IPS-11a (cell line): ENCODE results near the gene KRTAP2-3.
"Not testable (repeated sequence)": the region's sequence is repeated elsewhere in the genome, so short reads cannot be mapped to it uniquely, and the experiment has no call there.

Experiments used
- H3K4me3 ChIP-seq: one replicate; pipeline ENCODE4 v1.5.1; 2013; ENCODE audit warnings: low read depth, low read length, control low read depth

KRTAP2-3 gene

GRCh38 chr17:41069031-41069430, 9.1 kb upstream of the KRTAP2-3 start:
- no peak overlapping the region for H3K4me3 ChIP-seq

- no peak overlapping the region for H3K4me3 ChIP-seq
These were observed 7.4 kb upstream of the KRTAP2-3 start for GRCh38 chr17:41067281-41067680.

GRCh38 chr17:41065829-41066624, 6.1 kb upstream of the KRTAP2-3 start, which contains the start of gene KRTAP2-4:
Gene KRTAP2-4 (minus strand): TSS chr17:41065879. CDS start chr17:41065845, 34 bp downstream.
- no peak within 1 kb of the TSS for H3K4me3 ChIP-seq

- H3K4me3 ChIP-seq, result not testable (repeated sequence)
These were observed 5.2 kb upstream of the KRTAP2-3 start for GRCh38 chr17:41065016-41065689.

- no peak overlapping the region for H3K4me3 ChIP-seq
These were observed 4.4 kb upstream of the KRTAP2-3 start for GRCh38 chr17:41064301-41064700.

- no peak overlapping the region for H3K4me3 ChIP-seq
These were observed 3.5 kb upstream of the KRTAP2-3 start for GRCh38 chr17:41063449-41063848.

GRCh38 chr17:41061964-41062363, 2.0 kb upstream of the KRTAP2-3 start:
- no peak overlapping the region for H3K4me3 ChIP-seq

GRCh38 chr17:41059276-41060051, 450 bp downstream of the KRTAP2-3 start:
- H3K4me3 ChIP-seq, result not testable (repeated sequence)

- H3K4me3 ChIP-seq, result no peak overlapping the region
These were observed 1.2 kb downstream of the KRTAP2-3 start for GRCh38 chr17:41058741-41059140.

- H3K4me3 ChIP-seq, result no peak overlapping the region
These were observed 2.4 kb downstream of the KRTAP2-3 start for GRCh38 chr17:41057547-41057946.

- H3K4me3 ChIP-seq, result not testable (repeated sequence)
These were observed 4.8 kb downstream of the KRTAP2-3 start, which contains the start of gene KRTAP2-2 for GRCh38 chr17:41055130-41055529. Gene KRTAP2-2 (minus strand): TSS chr17:41055230. CDS start chr17:41055211, 19 bp downstream.

- not testable (repeated sequence) for H3K4me3 ChIP-seq
These were observed 5.4 kb downstream of the KRTAP2-3 start for GRCh38 chr17:41054556-41054955.

GRCh38 chr17:41054025-41054424, 5.9 kb downstream of the KRTAP2-3 start:
- H3K4me3 ChIP-seq, result no peak overlapping the region

GRCh38 chr17:41052566-41052965, 7.3 kb downstream of the KRTAP2-3 start:
- no peak overlapping the region for H3K4me3 ChIP-seq

GRCh38 chr17:41049110-41049509, 10.8 kb downstream of the KRTAP2-3 start:
- no peak overlapping the region for H3K4me3 ChIP-seq

- no peak overlapping the region for H3K4me3 ChIP-seq
These were observed 11.5 kb downstream of the KRTAP2-3 start for GRCh38 chr17:41048441-41048840.

GRCh38 chr17:41046735-41047465, 13.0 kb downstream of the KRTAP2-3 start, which contains the start of gene KRTAP2-1:
Gene KRTAP2-1 (minus strand): TSS chr17:41047316. CDS start chr17:41047267, 49 bp downstream.
- not testable (repeated sequence) for H3K4me3 ChIP-seq

GRCh38 chr17:41042953-41043352, 17.0 kb downstream of the KRTAP2-3 start:
- no peak overlapping the region for H3K4me3 ChIP-seq

- H3K4me3 ChIP-seq, result not testable (repeated sequence)
These were observed 18.9 kb downstream of the KRTAP2-3 start, which contains the start of gene KRTAP1-1 for GRCh38 chr17:41040783-41041571. Gene KRTAP1-1 (minus strand): TSS chr17:41041450. CDS start chr17:41041397, 53 bp downstream.
